Neural progenitor cell (in vitro differentiated cells): Measurements from ENCODE around the gene PTPRG.
"Not testable (repeated sequence)": the region's sequence is repeated elsewhere in the genome, so short reads cannot be mapped to it uniquely, and the experiment has no call there.

Experiments
- EZH2 ChIP-seq: fragments of 200-600 bp; sonication (generic); IDR thresholded peaks from 2 replicates; pipeline ENCODE4 v1.6.1; 2017; ENCODE audit warnings: antibody characterized with exemption, mild to moderate bottlenecking, moderate library complexity
- EZH2phosphoT487 ChIP-seq: fragments of 200-600 bp; sonication (generic); IDR thresholded peaks from 2 replicates; pipeline ENCODE4 v1.6.1; 2017; ENCODE audit warnings: antibody characterized with exemption
- TF ChIP-seq, protein P1 (sequence below): fragments of 200-600 bp; sonication (generic); IDR thresholded peaks from 2 replicates; pipeline ENCODE4 v1.5.1; 2017; ENCODE audit warnings: antibody characterized with exemption, mild to moderate bottlenecking

DNA sequence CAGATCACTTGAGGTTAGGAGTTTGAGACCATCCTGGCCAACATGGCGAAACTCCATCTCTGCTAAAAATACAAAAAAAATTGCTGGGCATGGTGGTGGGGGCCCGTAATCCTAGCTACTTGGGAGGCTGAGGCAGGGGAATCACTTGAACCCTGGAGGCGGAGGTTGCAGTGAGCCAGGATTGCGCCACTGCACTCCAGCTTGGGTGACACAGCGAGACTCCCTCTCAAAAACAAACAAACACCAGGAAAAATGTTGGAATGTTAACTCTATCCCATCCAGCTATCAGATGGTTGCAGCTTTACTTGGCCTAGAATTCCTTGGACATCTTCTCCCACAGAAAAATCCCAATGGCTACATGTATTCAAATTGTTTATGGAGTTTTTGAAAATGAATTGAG, 254.9 kb downstream of the PTPRG start:
- TF ChIP-seq, protein P1, sequence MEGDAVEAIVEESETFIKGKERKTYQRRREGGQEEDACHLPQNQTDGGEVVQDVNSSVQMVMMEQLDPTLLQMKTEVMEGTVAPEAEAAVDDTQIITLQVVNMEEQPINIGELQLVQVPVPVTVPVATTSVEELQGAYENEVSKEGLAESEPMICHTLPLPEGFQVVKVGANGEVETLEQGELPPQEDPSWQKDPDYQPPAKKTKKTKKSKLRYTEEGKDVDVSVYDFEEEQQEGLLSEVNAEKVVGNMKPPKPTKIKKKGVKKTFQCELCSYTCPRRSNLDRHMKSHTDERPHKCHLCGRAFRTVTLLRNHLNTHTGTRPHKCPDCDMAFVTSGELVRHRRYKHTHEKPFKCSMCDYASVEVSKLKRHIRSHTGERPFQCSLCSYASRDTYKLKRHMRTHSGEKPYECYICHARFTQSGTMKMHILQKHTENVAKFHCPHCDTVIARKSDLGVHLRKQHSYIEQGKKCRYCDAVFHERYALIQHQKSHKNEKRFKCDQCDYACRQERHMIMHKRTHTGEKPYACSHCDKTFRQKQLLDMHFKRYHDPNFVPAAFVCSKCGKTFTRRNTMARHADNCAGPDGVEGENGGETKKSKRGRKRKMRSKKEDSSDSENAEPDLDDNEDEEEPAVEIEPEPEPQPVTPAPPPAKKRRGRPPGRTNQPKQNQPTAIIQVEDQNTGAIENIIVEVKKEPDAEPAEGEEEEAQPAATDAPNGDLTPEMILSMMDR, result not testable (repeated sequence)
- TF ChIP-seq EZH2, EZH2phosphoT487: not testable (repeated sequence)
